Epithelial cell of prostate (primary cell): Measurements from ENCODE around the gene ALDH1L1.

Experiments
- DNase-seq: peaks from one replicate; pipeline ENCODE4 v3.0.0-alpha.2; 2011; ENCODE audit warnings: low read depth, low spot score
- H3K27ac ChIP-seq: fragments of 450-650 bp; 2 replicates; pipeline ENCODE4 v1.5.1; 2017; ENCODE audit warnings: mild to moderate bottlenecking

The ALDH1L1 gene

DNA sequence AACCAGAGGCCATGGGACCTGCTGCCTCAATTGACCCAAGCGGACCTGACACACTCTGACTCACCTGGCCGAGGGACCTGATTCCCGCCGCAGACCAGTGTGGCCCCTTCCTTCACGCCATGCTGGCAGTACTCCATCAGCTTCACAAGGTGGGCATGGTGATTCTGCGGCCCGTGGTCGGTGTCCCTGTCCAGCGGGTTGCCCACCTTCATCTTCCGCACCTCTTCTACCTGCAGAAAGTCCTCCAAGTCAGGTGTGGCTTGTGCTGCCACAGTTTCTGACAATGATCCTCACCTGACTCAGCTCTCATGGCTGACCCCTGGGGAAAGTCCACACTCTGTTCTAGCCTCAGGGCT is 70.5 kb downstream of the ALDH1L1 start:
- H3K27ac ChIP-seq = no peak overlapping the region
- no peak for DNase-seq

GRCh38 chr3:126109146-126109879 is 71.1 kb downstream of the ALDH1L1 start:
- H3K27ac ChIP-seq = no peak overlapping the region
- DNase-seq = no peak

GRCh38 chr3:126108676-126109050 is 71.7 kb downstream of the ALDH1L1 start:
- DNase-seq = no peak
- H3K27ac ChIP-seq = no peak overlapping the region

DNA sequence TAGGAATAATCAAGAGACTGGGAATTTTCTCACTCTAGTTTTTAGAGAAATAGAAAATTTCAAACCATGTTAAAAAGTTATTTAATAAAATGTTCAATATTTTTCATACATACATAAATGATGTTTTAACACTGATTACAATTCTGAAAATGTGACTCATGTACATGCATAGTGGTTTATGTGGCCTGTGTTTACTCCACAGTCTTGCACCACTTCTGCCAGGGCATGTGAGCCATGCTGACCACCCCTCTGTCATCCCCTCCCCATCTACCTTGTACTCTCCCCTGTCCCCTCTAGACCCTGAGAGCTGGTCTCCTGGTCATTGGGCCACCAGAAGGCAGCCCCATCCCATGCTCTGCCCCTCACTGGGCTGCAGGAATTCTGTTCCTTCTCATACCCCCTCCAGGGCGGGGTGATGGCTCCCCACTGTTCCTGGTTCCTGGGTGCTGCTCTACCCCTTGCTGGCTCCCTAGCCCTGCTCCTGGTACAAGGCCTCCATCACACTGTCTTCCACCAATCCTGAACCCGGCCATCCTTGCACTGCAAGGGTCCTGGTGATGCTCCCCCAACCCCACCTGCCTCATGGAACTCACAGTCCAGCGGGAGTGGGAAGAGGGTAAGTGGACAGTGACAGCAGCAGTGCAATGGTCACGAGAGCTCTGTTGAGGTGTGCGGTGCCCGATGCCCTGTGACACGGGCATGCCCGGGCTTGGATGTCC is 72.3 kb downstream of the ALDH1L1 start:
- no peak overlapping the region for H3K27ac ChIP-seq
- DNase-seq = no peak

DNA sequence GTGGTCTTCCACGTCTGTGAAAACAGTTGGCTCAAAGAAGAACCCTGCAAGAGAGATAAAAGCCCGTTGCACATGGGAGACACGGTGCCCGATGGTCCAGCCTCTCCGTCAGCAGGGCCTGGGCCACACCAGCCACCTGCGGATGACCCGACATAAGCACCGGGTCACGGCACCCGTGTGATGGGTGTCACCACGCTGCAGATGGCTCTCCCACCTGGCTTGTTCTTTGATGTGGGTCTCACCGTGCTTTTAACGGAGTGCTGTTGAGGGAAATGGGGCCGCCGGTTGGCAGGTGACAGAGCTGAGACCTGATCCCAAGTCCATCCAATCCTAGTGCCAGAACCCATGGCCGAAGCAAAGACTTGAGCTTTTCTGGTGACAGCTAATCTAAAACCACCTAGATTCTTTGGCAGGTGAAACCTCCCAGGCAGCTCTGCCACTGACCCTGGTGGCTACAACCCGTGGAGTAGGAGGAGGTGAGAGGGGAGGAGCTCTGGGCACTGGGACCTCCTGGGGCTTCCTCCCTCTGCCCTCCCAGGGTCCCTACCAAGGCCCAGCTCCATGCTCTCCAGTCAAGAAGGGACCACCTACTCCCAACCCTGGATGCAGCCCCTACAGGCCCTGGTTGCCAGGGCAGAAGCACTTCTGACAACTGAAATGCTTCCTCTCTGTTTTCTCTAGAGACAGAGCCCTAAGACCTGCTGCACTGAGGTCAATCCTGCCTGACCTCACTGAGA is 73.0 kb downstream of the ALDH1L1 start:
- no peak overlapping the region for H3K27ac ChIP-seq
- no peak for DNase-seq

DNA sequence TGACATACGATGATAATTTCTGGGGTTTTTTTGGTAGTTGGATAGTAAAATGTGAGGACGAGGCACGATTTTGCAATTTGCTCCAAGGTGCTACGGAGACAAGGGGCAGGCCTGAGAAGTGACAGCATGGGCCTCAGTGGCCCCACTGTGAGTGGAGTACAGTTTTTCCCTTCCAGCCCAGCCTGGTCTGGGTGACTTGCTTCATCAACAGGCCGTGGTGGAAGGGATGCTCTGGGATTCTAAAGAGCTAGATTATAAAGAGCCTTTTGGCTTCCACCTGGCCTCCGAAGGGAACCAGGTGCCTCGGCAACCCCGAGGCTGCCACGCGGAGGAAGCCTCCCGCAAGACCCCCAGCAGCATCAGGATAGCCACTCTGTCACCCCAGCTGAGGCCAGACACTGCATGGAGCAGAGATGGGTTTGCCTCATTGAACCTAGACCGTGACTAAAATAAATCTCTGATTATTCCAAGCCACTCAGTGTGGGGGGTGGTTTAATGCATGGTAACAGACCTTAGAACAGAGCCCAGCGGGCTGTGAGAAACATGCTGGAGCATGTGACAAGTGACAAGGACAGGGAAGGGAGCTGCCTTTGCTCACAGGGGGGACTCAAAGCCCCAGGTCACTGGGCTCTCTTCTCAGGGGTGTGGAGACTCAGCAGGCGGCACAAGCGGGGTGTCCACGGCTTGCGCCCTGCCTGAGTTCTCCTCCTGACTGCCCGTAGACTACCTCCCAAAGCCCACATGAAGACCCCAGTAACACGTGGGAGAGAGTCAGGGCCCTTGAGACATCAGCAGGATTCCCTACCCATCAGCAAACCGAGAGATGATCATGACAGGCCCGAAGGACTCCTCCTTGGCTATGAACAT is 73.8 kb downstream of the ALDH1L1 start:
- DNase-seq = no peak
- H3K27ac ChIP-seq = no peak overlapping the region

DNA sequence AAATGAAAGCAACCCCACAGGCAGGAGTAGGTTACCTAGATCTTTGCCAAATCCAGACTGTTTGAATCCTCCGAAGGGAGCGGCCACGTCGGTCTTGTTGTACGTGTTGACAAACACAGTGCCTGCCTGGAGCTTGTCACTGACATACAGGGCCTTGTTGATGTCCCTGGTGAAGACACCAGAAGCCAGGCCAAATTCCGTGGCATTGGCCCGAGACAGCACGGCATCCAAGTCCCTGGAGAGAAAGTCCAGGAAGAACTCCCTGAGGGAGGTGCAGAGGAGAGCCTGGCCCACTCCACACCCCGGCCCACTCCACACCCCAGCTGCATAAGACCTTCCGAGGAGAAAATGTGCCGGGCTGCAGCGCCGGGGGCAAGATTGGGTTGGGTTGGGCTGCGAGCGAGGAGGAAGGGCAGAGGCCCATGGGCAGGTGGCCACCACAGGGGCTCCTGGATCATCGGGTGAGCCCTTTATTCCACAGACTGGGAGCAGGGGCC is 74.6 kb downstream of the ALDH1L1 start:
- DNase-seq = no peak
- no peak overlapping the region for H3K27ac ChIP-seq

DNA sequence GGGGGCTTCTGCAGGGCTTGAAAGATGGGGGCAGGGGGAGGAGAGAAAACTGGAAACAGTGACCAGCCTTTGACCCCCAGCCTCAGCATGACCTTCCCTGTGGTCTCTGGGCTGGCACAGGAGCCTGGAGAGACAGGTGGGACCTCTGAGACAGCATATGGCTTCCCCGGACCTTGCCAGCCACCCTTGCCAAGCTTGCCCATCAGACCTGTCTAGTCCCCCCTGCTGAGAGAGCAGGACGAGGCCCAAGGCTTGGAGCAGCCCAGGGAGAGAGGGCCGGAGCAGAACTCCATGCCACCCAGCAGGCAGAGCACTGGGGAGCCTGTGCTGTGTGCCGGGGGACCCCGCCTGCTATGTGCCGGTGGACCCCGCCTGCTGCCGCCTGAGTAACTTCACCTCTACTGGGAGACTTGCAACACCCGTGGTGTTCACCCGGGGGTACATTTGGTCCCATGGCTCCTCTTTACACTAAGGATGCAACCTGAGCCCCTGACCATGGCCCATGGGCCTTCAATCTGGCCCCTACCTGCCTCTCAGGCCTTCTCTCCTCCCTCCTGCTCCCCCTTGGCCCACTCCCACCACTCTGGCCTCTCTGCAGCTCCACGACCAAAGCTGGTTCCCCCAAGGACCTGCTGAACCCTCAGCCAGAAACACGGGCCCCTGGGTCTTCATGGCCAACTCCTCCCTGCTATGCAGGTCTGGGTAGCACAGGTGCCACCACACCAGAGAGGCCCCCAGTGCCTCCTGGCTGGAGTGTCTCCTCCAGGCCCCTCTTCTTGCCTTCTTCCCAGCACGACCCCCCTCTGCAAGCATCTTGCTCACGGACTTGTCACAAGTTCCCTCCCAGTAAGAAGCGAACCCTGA is 75.4 kb downstream of the ALDH1L1 start:
- no peak for DNase-seq
- H3K27ac ChIP-seq = no peak overlapping the region

- DNase-seq = no peak
- no peak overlapping the region for H3K27ac ChIP-seq
Observed at GRCh38 chr3:126104028-126104635, 76.3 kb downstream of the ALDH1L1 start.

DNA sequence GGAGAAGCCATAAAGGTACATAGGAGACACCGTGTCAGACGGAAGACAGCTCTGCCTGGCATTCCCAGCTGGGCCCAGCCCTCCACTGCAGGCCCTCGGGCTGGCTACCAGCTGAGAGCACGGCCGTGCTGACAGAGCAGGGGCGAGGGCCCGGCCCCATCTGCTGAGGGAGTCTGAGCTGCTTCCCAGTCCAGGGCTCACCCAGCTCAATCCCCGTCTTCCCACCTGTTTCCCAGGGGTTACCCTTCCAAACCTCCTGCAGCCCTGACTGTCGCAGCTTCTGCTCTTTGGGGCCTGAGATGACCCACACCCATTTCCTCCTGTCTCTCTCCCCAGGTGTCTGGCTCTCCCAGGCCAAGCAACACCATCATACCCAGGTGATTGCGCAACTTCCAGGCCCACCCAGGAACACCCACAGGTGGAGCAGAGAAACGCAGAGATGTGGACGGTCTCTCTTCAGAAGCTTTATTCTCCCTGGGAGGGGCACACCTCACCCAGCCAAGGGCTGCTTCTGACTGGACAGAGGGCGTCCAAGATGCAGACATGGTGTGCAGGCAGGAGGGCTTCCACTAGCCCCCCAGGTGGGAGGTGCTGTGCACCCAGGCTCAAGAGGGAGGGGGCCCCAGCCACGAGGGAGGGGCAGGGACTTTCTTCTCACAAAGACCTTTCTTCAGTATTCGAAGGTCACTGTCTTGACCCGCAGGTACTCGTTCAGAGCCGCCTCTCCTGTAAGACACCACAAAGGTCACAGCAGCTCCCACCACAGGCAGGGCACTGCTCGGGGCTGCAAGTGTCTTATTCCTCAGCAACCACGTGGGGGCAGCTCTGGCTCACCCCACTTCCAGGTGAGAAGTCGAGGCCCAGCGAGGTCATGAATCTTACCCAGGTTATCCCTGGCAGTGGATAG is 77.0 kb downstream of the ALDH1L1 start:
- DNase-seq = no peak
- H3K27ac ChIP-seq = no peak overlapping the region

DNA sequence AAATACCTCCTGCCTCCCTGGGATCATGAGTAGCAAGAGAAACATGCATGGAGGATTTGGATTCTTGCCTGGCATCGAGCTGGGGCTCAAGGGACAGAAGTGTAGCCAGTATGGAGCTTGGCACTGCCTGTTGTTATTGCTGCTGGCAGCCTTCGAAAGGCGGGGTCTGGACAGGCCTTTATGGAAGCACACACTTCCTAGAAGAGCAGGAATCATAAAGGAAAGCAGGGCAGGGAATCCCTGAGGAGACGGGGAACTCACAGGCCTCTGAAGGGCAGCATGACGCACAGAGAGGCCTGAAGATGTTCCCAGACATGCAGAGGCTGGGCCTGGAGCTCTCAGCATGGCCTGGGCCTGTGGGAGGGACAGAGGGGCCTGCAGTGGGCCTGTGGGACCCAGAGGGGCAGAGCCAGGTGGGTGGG is 77.8 kb downstream of the ALDH1L1 start:
- H3K27ac ChIP-seq = no peak overlapping the region
- DNase-seq = no peak

DNA sequence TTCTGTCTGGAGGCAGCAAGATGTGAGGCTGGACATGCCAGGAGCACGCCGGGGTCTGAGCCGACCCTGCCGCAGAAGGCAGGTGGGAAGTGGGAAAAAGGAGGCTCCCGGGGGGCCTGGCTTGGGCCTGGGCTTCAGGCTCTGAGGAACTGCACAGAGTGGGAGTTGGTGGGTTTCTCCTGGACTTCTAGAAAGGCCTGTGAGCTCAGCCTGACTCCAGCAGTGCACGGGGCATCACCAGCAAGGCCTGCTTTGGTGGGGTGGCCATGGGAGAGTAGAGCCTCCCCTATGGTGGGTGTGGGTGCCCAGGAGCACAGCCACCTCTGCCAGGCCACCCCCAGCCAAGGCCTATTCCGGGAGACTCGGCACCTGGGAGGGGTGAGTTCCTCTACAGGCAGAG is 78.4 kb downstream of the ALDH1L1 start:
- DNase-seq = no peak
- H3K27ac ChIP-seq = no peak overlapping the region

DNA sequence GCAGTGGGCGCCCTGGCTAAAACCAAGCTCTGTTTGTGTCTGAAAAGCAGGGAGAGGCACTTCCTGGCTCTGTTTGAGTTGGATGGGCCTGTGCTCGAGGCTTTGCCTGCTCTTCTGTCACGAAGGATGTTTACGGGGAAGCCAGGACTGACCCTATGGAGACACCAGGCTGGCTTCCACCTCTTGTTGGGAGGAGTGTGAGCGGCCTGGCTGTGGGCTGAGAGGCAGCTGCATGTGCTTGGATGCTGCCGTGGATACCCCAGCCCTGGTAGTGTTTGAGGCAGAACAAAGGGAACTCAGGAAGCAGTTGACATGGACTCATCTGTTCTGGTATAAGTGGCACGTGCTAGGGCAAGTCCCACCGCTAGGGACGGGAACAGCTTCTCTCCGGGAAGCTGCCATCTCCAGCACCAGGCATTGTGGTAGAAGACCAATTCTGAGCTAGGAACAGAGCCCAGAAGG is 78.8 kb downstream of the ALDH1L1 start:
- no peak for DNase-seq
- H3K27ac ChIP-seq = no peak overlapping the region

- no peak overlapping the region for H3K27ac ChIP-seq
- no peak for DNase-seq
Observed at GRCh38 chr3:126100634-126101301, 79.6 kb downstream of the ALDH1L1 start.

- H3K27ac ChIP-seq = no peak overlapping the region
- DNase-seq = no peak
Observed at GRCh38 chr3:126100269-126100633, 80.1 kb downstream of the ALDH1L1 start.

DNA sequence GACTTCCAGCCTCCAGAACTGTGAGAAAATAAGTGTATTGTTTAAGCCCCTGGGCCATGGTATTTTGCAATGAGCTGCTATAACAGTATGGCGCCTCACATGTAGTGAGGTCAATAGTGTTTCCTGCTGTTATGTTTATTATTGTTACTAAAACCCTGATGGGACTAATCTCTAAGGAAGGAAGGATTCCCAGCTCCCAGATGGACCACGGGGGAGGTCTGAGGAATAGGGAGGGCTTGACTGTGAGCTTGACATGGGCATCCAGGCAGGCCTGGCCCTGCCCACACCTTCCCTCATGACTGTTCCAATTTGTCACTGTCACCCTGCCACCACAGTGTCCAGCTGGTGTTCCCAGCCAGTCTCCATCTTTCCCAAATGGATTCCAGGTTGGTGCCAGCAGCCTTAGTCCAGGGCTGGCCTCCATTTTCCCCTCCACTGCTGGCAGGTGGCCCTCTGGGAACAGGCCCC is 82.0 kb downstream of the ALDH1L1 start:
- DNase-seq = no peak
- no peak overlapping the region for H3K27ac ChIP-seq

DNA sequence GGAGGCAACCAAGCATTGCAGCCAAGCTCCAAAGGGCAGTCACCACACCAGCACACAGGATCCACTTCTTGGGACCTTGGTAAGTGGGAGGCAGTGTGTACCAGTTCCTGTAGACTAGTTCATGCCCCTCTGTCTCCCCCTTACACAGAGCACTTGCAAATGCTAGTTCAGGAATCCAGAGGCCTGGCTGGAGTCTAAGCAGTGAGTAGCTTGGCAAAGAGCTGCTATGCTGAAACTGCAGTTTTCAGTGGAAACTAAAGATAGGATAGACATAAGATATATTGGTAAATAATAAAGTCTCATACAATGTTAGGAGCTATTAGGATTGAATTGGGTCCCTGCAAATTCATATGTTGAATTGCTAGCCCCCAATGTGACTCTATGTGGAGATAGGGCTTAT is 82.6 kb downstream of the ALDH1L1 start:
- no peak overlapping the region for H3K27ac ChIP-seq
- no peak for DNase-seq
